Stimulated activated CD4-positive, alpha-beta T cell treated with anti-CD3 and anti-CD28 coated beads, Interleukin-15, amount 100 ng/mL, for 48 hours (primary cell): ENCODE data around the gene ZBTB5.
A peak's percentile ranks its signal among the peaks of the same experiment; 100 is the strongest.

Source experiments
- DNase-seq, 2 donors: peaks; one replicate each; pipeline ENCODE4 v3.0.0-alpha.2; 2020; ENCODE audit warnings: low read depth in 2 of 2

The ZBTB5 gene

GRCh38 chr9:37424686-37425297, 40.5 kb downstream of the ZBTB5 start:
- no peak for DNase-seq

GRCh38 chr9:37424204-37424685, 41.0 kb downstream of the ZBTB5 start:
- no peak for DNase-seq

GRCh38 chr9:37423508-37423907, 41.7 kb downstream of the ZBTB5 start:
- DNase-seq = no peak

- DNase-seq = peak; percentile 82 to 88
Observed at GRCh38 chr9:37422289-37423104, 42.8 kb downstream of the ZBTB5 start, which contains the start of gene GRHPR. Gene GRHPR (plus strand): TSS chr9:37422696. CDS start chr9:37422751, 55 bp downstream.

GRCh38 chr9:37421914-37422288, 43.3 kb downstream of the ZBTB5 start:
- no peak for DNase-seq

- DNase-seq = no peak
Observed at GRCh38 chr9:37420271-37421215, 44.7 kb downstream of the ZBTB5 start.

- DNase-seq = no peak
Observed at GRCh38 chr9:37419204-37419603, 46.0 kb downstream of the ZBTB5 start.

GRCh38 chr9:37417857-37418618, 47.2 kb downstream of the ZBTB5 start:
- no peak for DNase-seq

- DNase-seq = no peak
Observed at GRCh38 chr9:37417252-37417803, 47.9 kb downstream of the ZBTB5 start.

- DNase-seq = peak; percentile 66 to 73
Observed at GRCh38 chr9:37415011-37415719, 50.1 kb downstream of the ZBTB5 start.

GRCh38 chr9:37414503-37414943, 50.7 kb downstream of the ZBTB5 start:
- DNase-seq = no peak

- no peak for DNase-seq
Observed at GRCh38 chr9:37413311-37413710, 51.9 kb downstream of the ZBTB5 start.

GRCh38 chr9:37412431-37413151, 52.7 kb downstream of the ZBTB5 start:
- DNase-seq = no peak

GRCh38 chr9:37410969-37411785, 54.1 kb downstream of the ZBTB5 start:
- DNase-seq = peak; percentile 18 to 23

- no peak for DNase-seq
Observed at GRCh38 chr9:37410354-37410861, 54.8 kb downstream of the ZBTB5 start.

GRCh38 chr9:37408933-37409710, 56.1 kb downstream of the ZBTB5 start:
- peak; percentile 60 to 62 for DNase-seq

- no peak for DNase-seq
Observed at GRCh38 chr9:37407468-37407867, 57.8 kb downstream of the ZBTB5 start.
